OCI-LY1 (cell line): Measurements from ENCODE around the gene PPARGC1A.

ENCODE experiments used
- H2AFZ ChIP-seq: fragments of 200-600 bp; sonication (generic), shearing (Covaris generic); 2 replicates; pipeline ENCODE4 v1.6.0; 2014; ENCODE audit warnings: antibody characterized with exemption, mild to moderate bottlenecking, low read length
- H3F3A ChIP-seq: fragments of 200-600 bp; sonication (generic), shearing (Covaris generic); 2 replicates; pipeline ENCODE4 v1.6.0; 2014; ENCODE audit warnings: mild to moderate bottlenecking, antibody characterized with exemption, low read length, moderate library complexity; ENCODE audit not compliant: insufficient read depth
- H3K27ac ChIP-seq: fragments of 200-600 bp; sonication (generic); 2 replicates; pipeline ENCODE4 v1.5.1; 2014; ENCODE audit warnings: low read length, mixed run types, mild to moderate bottlenecking, low read depth; ENCODE audit not compliant: poor library complexity, severe bottlenecking
- H3K27me3 ChIP-seq: fragments of 200-600 bp; sonication (generic); 2 replicates; pipeline ENCODE4 v1.6.0; 2014; ENCODE audit warnings: antibody characterized with exemption, mild to moderate bottlenecking, low read length, moderate library complexity; ENCODE audit not compliant: insufficient read depth
- H3K36me3 ChIP-seq: fragments of 200-600 bp; sonication (generic); 2 replicates; pipeline ENCODE4 v1.6.1; 2014; ENCODE audit warnings: mild to moderate bottlenecking, antibody characterized with exemption, low read length, moderate library complexity, mixed read lengths; ENCODE audit not compliant: insufficient read depth
- H3K4me1 ChIP-seq: fragments of 200-600 bp; sonication (generic); 2 replicates; pipeline ENCODE4 v1.5.1; 2014; ENCODE audit warnings: mild to moderate bottlenecking, low read length, moderate library complexity; ENCODE audit not compliant: insufficient read depth, severe bottlenecking
- H3K4me2 ChIP-seq: fragments of 200-600 bp; sonication (generic), shearing (Covaris generic); 2 replicates; pipeline ENCODE4 v1.6.1; 2014; ENCODE audit warnings: low read length
- H3K4me3 ChIP-seq: fragments of 200-600 bp; sonication (generic); 2 replicates; pipeline ENCODE4 v1.5.1; 2014; ENCODE audit warnings: low read length, low read depth, mild to moderate bottlenecking, mixed read lengths; ENCODE audit not compliant: poor library complexity, severe bottlenecking
- H3K79me2 ChIP-seq: fragments of 200-600 bp; shearing (Covaris generic); 2 replicates; pipeline ENCODE4 v1.6.1; 2016; ENCODE audit warnings: mixed run types, low read length, mixed read lengths; ENCODE audit not compliant: insufficient read depth
- H3K9ac ChIP-seq: fragments of 200-600 bp; sonication (generic), shearing (Covaris generic); 2 replicates; pipeline ENCODE4 v1.6.1; 2014; ENCODE audit warnings: mild to moderate bottlenecking, low read length, mixed read lengths
- H3K9me2 ChIP-seq: fragments of 200-600 bp; sonication (generic), shearing (Covaris generic); 2 replicates; pipeline ENCODE4 v1.6.1; 2014; ENCODE audit warnings: low read depth, mild to moderate bottlenecking, low read length, mixed read lengths
- H3K9me3 ChIP-seq: fragments of 200-600 bp; shearing (Covaris generic); 2 replicates; pipeline ENCODE4 v1.6.1; 2014; ENCODE audit warnings: low read length, mixed read lengths
- H4K20me1 ChIP-seq: fragments of 200-600 bp; sonication (generic), shearing (Covaris generic); 2 replicates; pipeline ENCODE4 v1.6.0; 2016; ENCODE audit warnings: mild to moderate bottlenecking, low read length; ENCODE audit not compliant: insufficient read depth
- CTCF ChIP-seq: fragments of 200-600 bp; sonication (generic), shearing (Covaris generic); IDR thresholded peaks from 2 replicates; pipeline ENCODE4 v1.5.1; 2017; ENCODE audit warnings: mild to moderate bottlenecking, antibody characterized with exemption, low read length, moderate library complexity, mixed read lengths
- EZH2 ChIP-seq: fragments of 200-600 bp; sonication (generic), shearing (Covaris generic); IDR thresholded peaks from 2 replicates; pipeline ENCODE4 v1.8.0; 2017; ENCODE audit warnings: borderline replicate concordance, mixed run types, mild to moderate bottlenecking, antibody characterized with exemption, low read length, moderate library complexity, mixed read lengths

The PPARGC1A gene

DNA sequence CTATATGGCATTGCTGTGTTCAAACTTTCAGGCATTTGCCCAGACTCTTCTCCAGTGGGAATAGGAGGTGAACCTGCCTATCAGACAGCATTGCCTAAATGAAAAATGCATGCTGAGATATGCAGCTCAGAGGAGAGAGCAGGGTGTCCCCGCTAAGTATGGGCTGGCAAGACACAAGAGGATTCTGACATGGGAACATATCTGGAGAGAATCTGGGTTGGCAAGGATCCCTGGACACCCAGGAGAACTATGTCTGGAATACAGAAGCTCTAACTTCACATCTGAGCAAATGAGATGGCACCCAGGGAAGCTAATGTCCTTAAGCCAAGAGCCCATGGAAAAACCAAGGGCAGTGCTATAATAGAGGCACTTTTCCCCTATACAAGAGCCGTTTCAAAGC lies 18.4 kb downstream of the PPARGC1A start:
- H3K9me3 ChIP-seq = no peaks in the 10 kb centered on the region
- TF ChIP-seq EZH2 (no peak), CTCF (no peak)
- H4K20me1 ChIP-seq = no peaks in the 10 kb centered on the region

DNA sequence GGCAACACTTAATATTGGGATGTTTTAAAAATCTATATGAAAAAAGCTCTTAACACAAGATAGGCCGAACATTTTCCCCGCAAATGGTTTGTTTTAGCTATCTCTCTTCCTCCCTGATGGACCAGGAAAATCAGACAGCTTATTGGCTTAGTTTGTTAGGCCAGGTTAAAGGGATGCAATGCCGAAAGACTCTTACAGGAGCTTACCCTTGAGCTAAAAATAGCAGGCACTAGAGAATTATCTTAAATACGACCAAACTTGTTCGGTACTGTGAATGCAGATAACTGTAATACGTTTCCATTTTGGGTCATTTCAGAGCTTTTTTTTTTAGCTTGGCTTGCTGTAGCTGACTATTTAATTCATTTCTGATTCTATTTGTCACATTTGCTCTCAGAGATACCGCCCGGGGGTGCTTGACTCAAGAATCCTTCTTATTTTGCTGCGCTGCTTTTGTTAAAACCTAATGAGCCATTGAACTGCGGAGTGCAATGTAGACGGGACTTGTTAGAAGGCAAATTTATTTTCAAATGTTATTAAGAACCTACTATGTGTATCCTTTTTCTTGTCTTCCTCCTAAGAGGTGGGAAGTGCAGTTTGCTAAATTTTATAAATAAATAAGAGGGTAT lies 23.3 kb downstream of the PPARGC1A start:
- H3K4me1 ChIP-seq = no peaks in the 10 kb centered on the region
- H3K9me3 ChIP-seq = no peaks in the 10 kb centered on the region

More for the DNA sequence above, 18.4 kb downstream of the PPARGC1A start:
- Histone ChIP-seq H3K36me3 (no peaks in the 10 kb centered on the region), H3K27ac (no peak overlapping the region), H3K9ac (no peak overlapping the region), H3K9me2 (no peaks in the 10 kb centered on the region), H3K79me2 (no peaks in the 10 kb centered on the region), H3K4me3 (no peak overlapping the region), H2AFZ (no peak overlapping the region), H3K4me2 (no peak overlapping the region), H3K4me1 (no peaks in the 10 kb centered on the region), H3F3A (no peaks in the 10 kb centered on the region), H3K27me3 (no peaks in the 10 kb centered on the region)

GRCh38 chr4:23861897-23862296 lies 27.9 kb downstream of the PPARGC1A start:
- H3F3A ChIP-seq = no peaks in the 10 kb centered on the region
- H3K9me2 ChIP-seq = no peaks in the 10 kb centered on the region
- TF ChIP-seq EZH2 (no peak), CTCF (no peak)
- no peak overlapping the region for H3K4me2 ChIP-seq
- H3K4me3 ChIP-seq = no peak overlapping the region
- H3K79me2 ChIP-seq = no peaks in the 10 kb centered on the region
- H3K36me3 ChIP-seq = no peaks in the 10 kb centered on the region
- no peak overlapping the region for H2AFZ ChIP-seq
- H3K4me1 ChIP-seq = no peaks in the 10 kb centered on the region
- no peaks in the 10 kb centered on the region for H3K9me3 ChIP-seq
- no peak overlapping the region for H3K9ac ChIP-seq
- H4K20me1 ChIP-seq = no peaks in the 10 kb centered on the region
- H3K27me3 ChIP-seq = no peaks in the 10 kb centered on the region
- H3K27ac ChIP-seq = no peak overlapping the region

More for the DNA sequence above, 23.3 kb downstream of the PPARGC1A start:
- no peak for TF ChIP-seq EZH2
- TF ChIP-seq CTCF = no peak
- no peak overlapping the region for H3K4me2 ChIP-seq
- H3K36me3 ChIP-seq = no peaks in the 10 kb centered on the region
- H4K20me1 ChIP-seq = no peaks in the 10 kb centered on the region
- no peaks in the 10 kb centered on the region for H3F3A ChIP-seq
- H3K27me3 ChIP-seq = no peaks in the 10 kb centered on the region
- no peaks in the 10 kb centered on the region for H3K79me2 ChIP-seq
- no peak overlapping the region for H3K9ac ChIP-seq
- no peak overlapping the region for H3K27ac ChIP-seq
- no peaks in the 10 kb centered on the region for H3K9me2 ChIP-seq
- H2AFZ ChIP-seq = no peak overlapping the region
- no peak overlapping the region for H3K4me3 ChIP-seq
